Measurements from ENCODE around the gene CRB2. TPM values are rescaled to one million over a fixed set of nuclear protein-coding genes. Genes with fewer than 3 reads are reported as not detected.
"Not testable (repeated sequence)": the region's sequence is repeated elsewhere in the genome, so short reads cannot be mapped to it uniquely, and the experiment has no call there.

CRB2 gene
- polyA plus RNA-seq, 1 donor = 0.10 TPM

- DNase-seq (ENCODE audit: low read depth) = no peak
Observed at GRCh38 chr9:123380852-123381705, 25.1 kb downstream of the CRB2 start.

GRCh38 chr9:123382653-123383511, 26.9 kb downstream of the CRB2 start:
- no peak for DNase-seq (ENCODE audit: low read depth)

- DNase-seq (ENCODE audit: low read depth) = no peak
Observed at GRCh38 chr9:123383512-123384170, 27.6 kb downstream of the CRB2 start.

- DNase-seq (ENCODE audit: low read depth) = no peak
Observed at GRCh38 chr9:123387686-123388085, 31.7 kb downstream of the CRB2 start.

DNA sequence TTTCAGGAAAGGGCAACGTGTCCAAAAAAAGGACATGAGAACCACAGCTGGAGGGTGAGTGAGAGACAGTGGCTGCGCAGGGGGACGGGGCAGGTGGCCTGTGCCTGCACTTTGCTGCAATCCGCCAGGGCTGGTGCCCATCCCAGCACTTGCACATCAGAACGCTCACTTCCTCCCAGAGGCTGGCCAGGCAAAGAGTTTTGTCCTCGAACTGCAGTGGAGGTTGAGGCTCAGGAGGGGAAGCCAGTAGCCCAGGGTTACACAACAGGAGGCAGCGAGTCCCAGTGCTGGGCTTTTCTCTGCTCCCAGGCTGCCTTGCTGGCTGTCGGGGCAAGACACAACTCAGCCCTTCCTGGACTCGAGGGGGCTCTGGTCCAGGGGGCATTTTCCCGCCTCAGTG, 33.1 kb downstream of the CRB2 start:
- no peak for DNase-seq (ENCODE audit: low read depth)

DNA sequence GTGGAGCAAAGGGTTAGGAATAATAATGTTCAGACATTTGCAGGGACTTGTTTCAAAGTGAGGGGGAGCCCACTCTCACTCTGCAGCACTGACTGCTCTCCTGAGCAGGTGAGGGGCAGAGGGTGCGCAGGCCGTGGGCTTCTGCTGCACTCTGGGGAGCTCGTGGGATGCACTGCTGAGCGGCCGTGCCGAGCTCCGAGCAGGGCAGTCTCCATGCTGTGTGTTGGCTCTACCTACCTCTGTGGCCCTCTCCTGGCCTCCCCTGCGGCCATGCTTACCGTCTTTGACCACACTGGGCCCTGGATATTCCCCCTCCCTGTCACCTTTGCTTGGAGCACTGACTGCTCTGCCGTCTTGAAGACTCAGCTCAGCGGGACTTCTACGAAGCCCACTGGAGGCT, 33.7 kb downstream of the CRB2 start:
- DNase-seq (ENCODE audit: low read depth) = no peak

- DNase-seq (ENCODE audit: low read depth) = no peak
Observed at GRCh38 chr9:123390337-123391135, 34.5 kb downstream of the CRB2 start.

- no peak for DNase-seq (ENCODE audit: low read depth)
Observed at GRCh38 chr9:123391233-123391632, 35.2 kb downstream of the CRB2 start.

DNA sequence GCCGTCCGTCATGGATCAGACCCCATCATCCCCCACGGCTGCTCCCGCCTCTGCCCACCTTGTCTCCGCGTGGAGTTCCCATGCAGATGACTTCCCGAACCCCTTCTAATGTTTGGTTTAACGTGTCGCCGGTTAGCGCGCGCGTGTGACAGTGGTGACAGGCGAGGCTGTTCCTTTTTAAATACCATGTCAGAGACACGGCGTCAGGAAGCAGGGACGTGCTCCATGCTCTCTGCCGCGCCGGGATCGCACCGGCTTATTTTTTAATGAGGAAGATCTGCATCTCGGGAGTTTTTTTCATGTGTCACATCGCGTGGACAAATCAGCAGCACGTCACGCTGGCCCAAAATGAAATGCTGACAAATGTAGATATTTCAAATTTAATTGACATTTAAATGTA, 35.9 kb downstream of the CRB2 start:
- no peak for DNase-seq (ENCODE audit: low read depth)

DNA sequence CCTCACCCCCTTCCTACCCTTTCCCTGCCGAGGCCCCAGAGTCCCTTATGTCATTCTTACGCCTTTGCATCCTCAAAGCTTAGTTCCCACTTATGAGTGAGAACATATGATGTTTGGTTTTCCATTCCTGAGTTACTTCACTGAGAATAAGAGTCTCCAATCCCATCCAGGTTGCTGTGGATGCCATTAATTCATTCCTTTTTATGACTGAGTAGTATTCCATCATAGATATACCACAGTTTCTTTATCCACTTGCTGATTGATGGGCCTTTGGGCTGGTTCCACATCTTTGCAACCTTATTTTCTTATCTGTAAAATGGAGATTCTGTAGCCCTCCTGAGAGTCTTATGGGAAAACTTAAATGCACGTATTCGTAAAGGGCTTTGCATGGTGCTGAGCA, 36.8 kb downstream of the CRB2 start:
- DNase-seq (ENCODE audit: low read depth) = no peak

DNA sequence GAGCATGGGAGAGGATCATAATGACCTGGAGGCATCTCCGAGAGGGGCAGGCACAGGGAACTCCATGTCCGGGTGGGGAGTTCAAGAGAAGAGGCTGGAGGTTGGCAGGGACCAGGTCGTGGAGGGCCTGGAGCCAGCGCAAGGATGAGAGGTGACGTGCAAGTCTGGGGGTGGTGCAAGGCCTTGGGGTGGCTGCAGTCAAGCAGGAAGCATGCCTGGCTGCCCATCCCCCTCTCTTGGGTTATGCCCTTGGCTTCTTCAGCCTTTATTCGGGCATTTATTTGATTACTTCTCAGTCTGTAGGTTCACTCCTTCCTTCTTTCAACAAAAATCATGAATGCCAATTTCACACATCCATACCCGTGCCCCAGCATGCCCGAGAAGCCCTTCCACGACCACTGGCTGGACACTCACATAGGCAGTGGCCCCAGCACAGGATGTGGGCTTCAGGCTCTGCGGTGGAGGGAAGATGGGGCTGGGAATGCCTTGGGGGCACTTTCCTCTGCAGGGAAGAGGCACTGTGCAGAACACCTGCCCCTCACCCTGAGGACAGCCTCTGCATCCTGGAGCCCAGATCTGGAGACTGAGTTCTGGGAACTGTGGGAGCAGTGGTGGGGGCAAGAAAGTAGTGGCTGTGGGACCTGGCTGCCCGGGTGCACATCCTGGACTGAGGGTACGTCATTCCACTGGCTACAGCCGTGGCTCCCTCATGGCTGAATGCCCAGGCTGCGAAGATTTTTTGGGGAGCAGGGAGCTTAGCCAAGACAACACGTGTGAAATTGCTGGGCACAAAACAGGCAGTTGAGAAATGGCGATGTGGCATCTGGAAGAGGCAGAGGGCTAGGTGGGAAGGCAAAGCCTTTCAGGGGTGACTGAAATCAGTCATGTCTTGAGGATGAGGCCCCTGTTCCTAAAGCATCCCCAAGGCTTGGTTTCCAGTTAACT, 38.6 kb downstream of the CRB2 start:
- DNase-seq (ENCODE audit: low read depth) = no peak

DNA sequence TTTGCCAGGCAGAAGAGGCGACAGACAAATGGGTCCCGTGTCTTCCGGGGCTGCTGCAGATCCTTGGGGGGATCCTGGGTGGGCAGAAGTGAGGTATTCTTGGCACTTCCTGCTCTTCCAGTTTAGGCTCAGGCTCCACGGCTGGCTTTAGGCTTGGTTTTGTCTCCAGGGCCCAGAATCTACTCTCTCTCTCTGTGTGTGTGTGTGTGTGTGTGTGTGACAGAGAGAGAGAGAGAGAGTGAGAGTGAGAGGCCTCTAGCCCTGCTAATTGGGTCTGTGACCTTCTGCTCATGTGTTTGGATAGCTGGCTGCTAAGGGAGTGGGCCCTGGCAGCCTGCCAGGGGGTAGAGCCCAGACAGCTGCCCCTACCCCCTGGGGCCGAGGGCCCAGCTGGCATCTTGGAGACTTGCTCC, 39.3 kb downstream of the CRB2 start:
- DNase-seq (ENCODE audit: low read depth) = no peak

GRCh38 chr9:123395689-123396511, 39.9 kb downstream of the CRB2 start:
- DNase-seq (ENCODE audit: low read depth) = no peak

GRCh38 chr9:123397975-123398374, 42.0 kb downstream of the CRB2 start:
- no peak for DNase-seq (ENCODE audit: low read depth)

GRCh38 chr9:123398938-123399337, 42.9 kb downstream of the CRB2 start:
- not testable (repeated sequence) for DNase-seq (ENCODE audit: low read depth)

DNA sequence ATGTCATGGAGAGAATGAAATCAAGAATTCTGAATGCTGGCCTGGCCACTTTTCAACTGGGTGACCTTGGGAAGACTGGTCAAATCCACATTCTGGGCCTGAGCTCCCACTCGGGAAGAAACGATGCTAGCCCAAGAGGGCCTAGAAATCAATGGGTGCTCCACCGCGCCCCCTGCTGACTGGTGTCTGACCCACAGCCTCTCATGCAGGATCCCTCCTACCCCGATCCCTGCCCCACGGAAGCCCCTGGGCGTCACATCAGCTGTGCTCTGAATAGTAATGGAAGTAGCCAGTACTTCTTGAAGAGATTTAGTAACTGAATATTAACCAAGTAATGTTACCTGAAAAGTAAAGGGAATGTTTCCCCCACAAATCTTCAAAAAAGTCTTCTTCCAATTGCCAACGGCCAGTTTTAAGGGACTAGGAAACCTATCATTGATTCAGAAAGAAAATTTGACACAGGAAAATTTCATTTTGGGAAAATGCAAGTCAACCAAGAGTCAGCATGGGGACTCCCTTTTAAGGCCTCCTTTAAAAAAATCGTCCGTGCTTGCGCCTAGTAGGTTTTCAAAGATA, 43.9 kb downstream of the CRB2 start:
- DNase-seq (ENCODE audit: low read depth) = no peak

DNA sequence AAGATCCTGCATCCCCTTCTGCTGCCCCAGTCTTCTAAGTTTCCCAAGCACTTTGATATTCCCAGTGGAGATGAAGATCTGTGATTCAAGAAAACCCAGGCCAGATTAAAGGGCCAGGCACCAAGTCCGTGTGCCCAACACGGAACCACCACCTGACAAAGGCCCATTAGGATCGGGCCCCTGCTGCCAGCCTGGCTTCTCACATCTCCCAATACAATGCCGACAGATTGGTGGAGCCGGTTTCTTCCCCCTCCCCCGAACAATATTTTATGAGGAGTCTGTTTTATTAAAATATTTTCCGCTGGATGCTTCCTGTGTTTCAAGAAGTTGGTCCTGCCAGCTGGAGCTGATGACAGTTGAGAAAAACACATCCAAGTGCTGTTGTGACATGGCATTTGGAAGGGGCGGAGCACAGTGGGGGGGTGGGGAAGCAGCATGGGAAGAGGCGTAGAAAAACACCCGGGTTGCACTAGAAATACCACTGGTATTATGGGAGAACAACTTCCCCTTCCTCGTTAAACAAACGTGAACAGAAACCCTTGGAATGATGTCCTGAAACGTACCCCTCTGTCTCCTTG, 45.0 kb downstream of the CRB2 start:
- no peak for DNase-seq (ENCODE audit: low read depth)

DNA sequence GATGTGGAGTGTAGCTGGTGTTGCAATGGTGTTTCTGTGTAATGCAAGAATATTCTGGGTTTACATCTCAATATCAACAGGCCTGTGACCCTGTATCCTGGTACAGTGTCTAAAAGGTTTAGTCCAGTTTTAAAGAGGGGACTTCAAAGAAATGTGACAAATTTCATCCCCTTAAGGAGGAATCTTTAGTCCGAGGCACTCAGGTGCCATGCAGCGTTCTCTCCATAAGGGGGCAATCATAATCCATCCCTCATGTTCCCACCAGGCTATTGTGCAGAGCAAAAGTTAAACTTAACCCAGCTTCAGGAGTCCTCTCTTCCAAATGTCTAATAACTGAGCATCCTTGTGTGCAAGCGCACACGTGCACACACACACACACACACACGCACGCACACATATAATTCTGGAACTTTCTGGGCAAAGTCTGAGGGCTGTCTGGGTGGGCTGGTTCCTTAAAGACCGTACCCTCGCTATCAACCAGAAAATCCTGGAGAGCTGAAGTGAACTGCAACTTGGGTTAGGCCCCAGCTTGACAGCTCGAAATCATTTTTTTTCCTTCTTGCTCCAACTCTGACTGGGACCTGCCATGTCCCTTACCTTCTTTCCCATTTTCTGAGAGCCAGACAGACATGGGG, 46.0 kb downstream of the CRB2 start:
- peak; percentile 32 for DNase-seq (ENCODE audit: low read depth)

All from forelimb muscle (tissue), 1 donor.